HEK293 (cell line): ENCODE results near the gene AKAP6.

Source experiments
- CTCF ChIA-PET: fragments of 350-600 bp; formaldehyde crosslinking; extraction: SDS; loops from one replicate; lab custom pipeline; 2021; ENCODE audit warnings: antibody characterized with exemption; lab: Yijun Ruan, JAX
- POLR2A ChIA-PET: fragments of 300-600 bp; formaldehyde crosslinking; extraction: SDS; loops from one replicate; lab custom pipeline; 2020; ENCODE audit warnings: antibody characterized with exemption, inconsistent platforms; lab: Yijun Ruan, JAX
- H3K27ac ChIP-seq: fragments of 200-500 bp; sonication (Bioruptor generic); 2 replicates; pipeline ENCODE4 v1.5.1; 2014; ENCODE audit warnings: low read depth, low read length, control low read depth, inconsistent platforms; ENCODE audit errors: extremely low read depth
- H3K36me3 ChIP-seq, 2 experiments: fragments of 200-500 bp in 1 of 2; sonication (Bioruptor generic) in 1 of 2; 1 replicate in 1 of 2; 2 replicates in 1 of 2; pipeline ENCODE4 v1.5.1; 2014 to 2017; ENCODE audit warnings: inconsistent platforms in 2 of 2, low read length in 2 of 2; ENCODE audit not compliant: control insufficient read depth in 2 of 2, insufficient read depth in 1 of 2
- H3K4me1 ChIP-seq: fragments of 200-500 bp; sonication (Bioruptor generic); 2 replicates; pipeline ENCODE4 v1.5.1; 2014; ENCODE audit warnings: mild to moderate bottlenecking, low read length, inconsistent platforms; ENCODE audit not compliant: control insufficient read depth, insufficient read depth
- H3K4me3 ChIP-seq: 2 replicates; pipeline ENCODE4 v1.5.1; 2011; ENCODE audit warnings: low read depth, mild to moderate bottlenecking, control low read depth, low read length, moderate library complexity
- H3K9me3 ChIP-seq: fragments of 200-500 bp; sonication (Bioruptor generic); 2 replicates; pipeline ENCODE4 v1.5.1; 2014; ENCODE audit warnings: low read depth, low read length, inconsistent platforms; ENCODE audit not compliant: control insufficient read depth, insufficient read depth
- BCL11B ChIP-seq: fragments of 450-650 bp; formaldehyde crosslinking; IDR thresholded peaks from 2 replicates; pipeline ENCODE4 v1.5.1; 2016; ENCODE audit warnings: low read depth, missing biosample characterization, missing genetic modification characterization
- KLF1 ChIP-seq: fragments of 450-650 bp; formaldehyde crosslinking; IDR thresholded peaks from 2 replicates; pipeline ENCODE4 v1.5.1; 2016; ENCODE audit warnings: missing biosample characterization, missing genetic modification characterization
- MYNN ChIP-seq: fragments of 450-650 bp; formaldehyde crosslinking; IDR thresholded peaks from 2 replicates; pipeline ENCODE4 v1.5.1; 2016; ENCODE audit warnings: missing biosample characterization, missing genetic modification characterization, borderline replicate concordance
- PRDM10 ChIP-seq: fragments of 450-650 bp; formaldehyde crosslinking; IDR thresholded peaks from 2 replicates; pipeline ENCODE4 v1.5.1; 2016; ENCODE audit warnings: missing biosample characterization, missing genetic modification characterization
- ZBTB11 ChIP-seq: fragments of 450-650 bp; formaldehyde crosslinking; conservative IDR thresholded peaks from 2 replicates; pipeline ENCODE4 v1.5.1; 2016; ENCODE audit warnings: low read depth, missing biosample characterization, missing genetic modification characterization
- ZBTB20 ChIP-seq: fragments of 450-650 bp; formaldehyde crosslinking; IDR thresholded peaks from 2 replicates; pipeline ENCODE4 v1.5.1; 2016; ENCODE audit warnings: missing biosample characterization, missing genetic modification characterization
- ZBTB21 ChIP-seq: fragments of 450-650 bp; formaldehyde crosslinking; IDR thresholded peaks from 2 replicates; pipeline ENCODE4 v1.5.1; 2017; ENCODE audit warnings: missing biosample characterization, missing genetic modification characterization
- ZBTB7A ChIP-seq: fragments of 450-650 bp; formaldehyde crosslinking; IDR thresholded peaks from 2 replicates; pipeline ENCODE4 v1.5.1; 2016; ENCODE audit warnings: low read depth, missing biosample characterization, missing genetic modification characterization
- ZFP3 ChIP-seq: fragments of 450-650 bp; formaldehyde crosslinking; IDR thresholded peaks from 2 replicates; pipeline ENCODE4 v1.5.1; 2016; ENCODE audit warnings: low read depth, missing biosample characterization, missing genetic modification characterization
- ZNF274 ChIP-seq, 2 experiments: fragments of 200-500 bp in 1 of 2; fragments of 450-650 bp in 1 of 2; sonication (Bioruptor generic) in 1 of 2; formaldehyde crosslinking in 1 of 2; IDR thresholded peaks; 2 replicates each; pipeline versions ENCODE4 v1.5.1 to v1.6.1; 2014 to 2016; ENCODE audit warnings: borderline replicate concordance in 1 of 2, inconsistent platforms in 1 of 2, low read length in 1 of 2, missing biosample characterization in 1 of 2, missing genetic modification characterization in 1 of 2
- ZNF302 ChIP-seq: fragments of 450-650 bp; formaldehyde crosslinking; IDR thresholded peaks from 2 replicates; pipeline ENCODE4 v1.5.1; 2016; ENCODE audit warnings: missing biosample characterization, missing genetic modification characterization, low read depth
- ZNF335 ChIP-seq: fragments of 450-650 bp; formaldehyde crosslinking; conservative IDR thresholded peaks from 2 replicates; pipeline ENCODE4 v1.5.1; 2016; ENCODE audit warnings: missing biosample characterization, missing genetic modification characterization
- ZNF366 ChIP-seq: fragments of 450-650 bp; formaldehyde crosslinking; conservative IDR thresholded peaks from 2 replicates; pipeline ENCODE4 v1.5.1; 2016; ENCODE audit warnings: missing biosample characterization, missing genetic modification characterization
- ZNF416 ChIP-seq: fragments of 450-650 bp; formaldehyde crosslinking; IDR thresholded peaks from 2 replicates; pipeline ENCODE4 v1.5.1; 2016; ENCODE audit warnings: missing biosample characterization, missing genetic modification characterization
- ZNF473 ChIP-seq: fragments of 450-650 bp; formaldehyde crosslinking; IDR thresholded peaks from 2 replicates; pipeline ENCODE4 v1.5.1; 2017; ENCODE audit warnings: missing biosample characterization, missing genetic modification characterization
- ZNF48 ChIP-seq: fragments of 450-650 bp; formaldehyde crosslinking; IDR thresholded peaks from 2 replicates; pipeline ENCODE4 v1.5.1; 2016; ENCODE audit warnings: missing biosample characterization, missing genetic modification characterization
- ZNF530 ChIP-seq: fragments of 450-650 bp; formaldehyde crosslinking; IDR thresholded peaks from 2 replicates; pipeline ENCODE4 v1.5.1; 2016; ENCODE audit warnings: low read depth, missing biosample characterization, missing genetic modification characterization
- ZNF623 ChIP-seq: fragments of 450-650 bp; formaldehyde crosslinking; IDR thresholded peaks from 2 replicates; pipeline ENCODE4 v1.5.1; 2016; ENCODE audit warnings: missing biosample characterization, missing genetic modification characterization
- ZNF76 ChIP-seq: fragments of 450-650 bp; formaldehyde crosslinking; IDR thresholded peaks from 2 replicates; pipeline ENCODE4; 2016; ENCODE audit warnings: low read depth, missing biosample characterization, missing genetic modification characterization, borderline replicate concordance
- ZNF785 ChIP-seq: fragments of 450-650 bp; formaldehyde crosslinking; IDR thresholded peaks from 2 replicates; pipeline ENCODE4 v1.5.1; 2016; ENCODE audit warnings: missing biosample characterization, missing genetic modification characterization
- ZNF791 ChIP-seq: fragments of 450-650 bp; formaldehyde crosslinking; IDR thresholded peaks from 2 replicates; pipeline ENCODE4 v1.5.1; 2016; ENCODE audit warnings: missing biosample characterization, missing genetic modification characterization
- ZNF830 ChIP-seq: fragments of 450-650 bp; IDR thresholded peaks from 2 replicates; pipeline ENCODE4 v1.5.0; 2018; ENCODE audit warnings: missing biosample characterization, missing genetic modification characterization, low read depth, mild to moderate bottlenecking, moderate library complexity
- ZSCAN18 ChIP-seq: fragments of 450-650 bp; formaldehyde crosslinking; IDR thresholded peaks from 2 replicates; pipeline ENCODE4 v1.5.1; 2016; ENCODE audit warnings: missing biosample characterization, missing genetic modification characterization
- ZSCAN4 ChIP-seq: fragments of 450-650 bp; formaldehyde crosslinking; IDR thresholded peaks from 2 replicates; pipeline ENCODE4 v1.5.1; 2017; ENCODE audit warnings: missing biosample characterization, missing genetic modification characterization
- ZSCAN5A ChIP-seq: fragments of 450-650 bp; formaldehyde crosslinking; IDR thresholded peaks from 2 replicates; pipeline ENCODE4 v1.5.1; 2016; ENCODE audit warnings: missing biosample characterization, missing genetic modification characterization
- ZXDB ChIP-seq: fragments of 450-650 bp; formaldehyde crosslinking; IDR thresholded peaks from 2 replicates; pipeline ENCODE4 v1.5.1; 2016; ENCODE audit warnings: missing biosample characterization, missing genetic modification characterization

AKAP6 gene

GRCh38 chr14:32650665-32651064, 321.6 kb downstream of the AKAP6 start:
- ChIA-PET POLR2A (no interaction called here), CTCF (no interaction called here)
- no peak overlapping the region for H3K27ac ChIP-seq
- H3K36me3 ChIP-seq: no peaks in the 10 kb centered on the region
- no peaks in the 10 kb centered on the region for H3K9me3 ChIP-seq
- H3K4me3 ChIP-seq: no peak overlapping the region
- TF ChIP-seq ZNF830 (tag by site-specific recombination) (no peak), KLF1 (tag by site-specific recombination) (no peak), ZNF48 (no peak), ZNF76 (tag by site-specific recombination) (no peak), ZBTB20 (no peak), ZNF785 (tag by site-specific recombination) (no peak), ZNF473 (no peak), ZNF623 (tag by site-specific recombination) (no peak)
- peaks cover 8% of the 10 kb centered on the region for H3K4me1 ChIP-seq

GRCh38 chr14:32654106-32654505, 325.0 kb downstream of the AKAP6 start:
- ChIA-PET CTCF (no interaction called here), POLR2A (no interaction called here)
- Histone ChIP-seq H3K9me3 (no peaks in the 10 kb centered on the region), H3K27ac (no peak overlapping the region), H3K4me1 (no peaks in the 10 kb centered on the region), H3K36me3 (no peaks in the 10 kb centered on the region), H3K4me3 (no peak overlapping the region)
- no peak for TF ChIP-seq ZFP3 (tag by site-specific recombination)
- TF ChIP-seq BCL11B (tag by site-specific recombination): no peak
- TF ChIP-seq ZSCAN5A (tag by site-specific recombination): no peak
- TF ChIP-seq ZBTB21: no peak
- TF ChIP-seq ZNF274 (IDR thresholded peaks at IDR 0.05; ENCODE audit: low read length): no peak
- TF ChIP-seq ZNF274 (tag by site-specific recombination; IDR thresholded peaks at IDR 0.05; ENCODE audit: borderline replicate concordance): no peak
- TF ChIP-seq ZBTB7A (tag by site-specific recombination): no peak
- no peak for TF ChIP-seq ZSCAN18 (tag by site-specific recombination)
- TF ChIP-seq ZNF366 (tag by site-specific recombination): no peak
- TF ChIP-seq ZNF335: no peak
- TF ChIP-seq ZBTB11 (tag by site-specific recombination): no peak
- no peak for TF ChIP-seq ZXDB (tag by site-specific recombination)
- no peak for TF ChIP-seq ZNF530
- no peak for TF ChIP-seq ZNF302
- no peak for TF ChIP-seq ZSCAN4 (tag by site-specific recombination)
- no peak for TF ChIP-seq MYNN
- no peak for TF ChIP-seq ZNF791 (tag by site-specific recombination)
- TF ChIP-seq ZNF416 (tag by site-specific recombination): no peak
- no peak for TF ChIP-seq PRDM10 (tag by site-specific recombination)
